ENCODE results near the gene HAPLN2. TPM values are rescaled to one million over a fixed set of nuclear protein-coding genes. Genes with fewer than 3 reads are reported as not detected.
A peak's percentile ranks its signal among the peaks of the same experiment; 100 is the strongest.

The HAPLN2 gene
- total RNA-seq, 1 experiment from 2014 or later = 1.2 TPM

GRCh38 chr1:156583821-156584622 lies 35.2 kb upstream of the HAPLN2 start:
- H3K4me3 Mint-ChIP-seq = peak overlapping the region; percentile 52
- ChIA-PET CTCF (interaction anchor here (0.6 to 2.1 kb wide), 14 partner anchors 8 to 205 kb away, joined by 3 to 18 read pairs (median 4); partner anchors contain the start of genes HAPLN2 and IQGAP3), POLR2A (no interaction called here)
- no peaks in the 10 kb centered on the region for H3K9me3 Mint-ChIP-seq
- peaks cover 2% of the 10 kb centered on the region for H3K27me3 Mint-ChIP-seq (ENCODE audit: low read depth)
- peaks cover 20% of the 10 kb centered on the region for H3K4me1 Mint-ChIP-seq
- ATAC-seq (peak; percentile 65), DNase-seq (ENCODE audit: low spot score) (peak; percentile 85)
- TF ChIP-seq CTCF (IDR thresholded peaks at IDR 0.05) = peak; percentile 87
- no peak for TF ChIP-seq CDX4 (CRISPR knock-in tag; IDR thresholded peaks at IDR 0.05; ENCODE audit: borderline replicate concordance)
- no peak for TF ChIP-seq NR2C2 (CRISPR knock-in tag; IDR thresholded peaks at IDR 0.05)
- peak; percentile 1; the same call in 1 of the 2 replicates for TF ChIP-seq MAX (CRISPR knock-in tag; IDR thresholded peaks at IDR 0.05)
- H3K27ac Mint-ChIP-seq = no peak overlapping the region
- H3K36me3 Mint-ChIP-seq = no peaks in the 10 kb centered on the region

GRCh38 chr1:156584813-156585212 lies 34.4 kb upstream of the HAPLN2 start:
- peak; percentile 83 for DNase-seq (ENCODE audit: low spot score)
- ATAC-seq = peak; percentile 64
- H3K27ac Mint-ChIP-seq = no peak overlapping the region; the same call in 1 of the 2 replicates
- peaks cover 2% of the 10 kb centered on the region for H3K27me3 Mint-ChIP-seq (ENCODE audit: low read depth)
- ChIA-PET CTCF (interaction anchor here (0.6 to 2.1 kb wide), 15 partner anchors 9 to 206 kb away, joined by 3 to 18 read pairs (median 5); partner anchors contain the start of genes HAPLN2 and IQGAP3), POLR2A (interaction anchor here (0.9 kb wide), 1 partner anchor 11 kb away, joined by 3 read pairs; no protein-coding TSS in a partner anchor)
- H3K4me3 Mint-ChIP-seq = peak overlapping the region; percentile 42
- H3K36me3 Mint-ChIP-seq = no peaks in the 10 kb centered on the region
- TF ChIP-seq CTCF (IDR thresholded peaks at IDR 0.05) = peak; percentile 43; the same call in 1 of the 2 replicates
- peak; percentile 93 for TF ChIP-seq ZNF423 (CRISPR knock-in tag; IDR thresholded peaks at IDR 0.05)
- TF ChIP-seq FOXP1 (CRISPR knock-in tag; IDR thresholded peaks at IDR 0.05; ENCODE audit: borderline replicate concordance) = peak; percentile 48; the same call in 1 of the 2 replicates
- 0 out of 2 replicates have a peak, but pooled peaks have one; percentile 55 for TF ChIP-seq TP53 (CRISPR knock-in tag; IDR thresholded peaks at IDR 0.05)
- peak; percentile 25; the same call in 1 of the 2 replicates for TF ChIP-seq MAX (CRISPR knock-in tag; IDR thresholded peaks at IDR 0.05)
- TF ChIP-seq GRHL2 (CRISPR knock-in tag; IDR thresholded peaks at IDR 0.05; ENCODE audit: insufficient replicate concordance, severe bottlenecking) = no peak
- TF ChIP-seq SP1 (CRISPR knock-in tag; conservative IDR thresholded peaks at IDR 0.05) = peak; percentile 32; the same call in 1 of the 2 replicates
- peak; percentile 73; the same call in 1 of the 2 replicates for TF ChIP-seq HMGXB4 (CRISPR knock-in tag; IDR thresholded peaks at IDR 0.05)
- TF ChIP-seq TEAD1 (CRISPR knock-in tag; IDR thresholded peaks at IDR 0.05) = peak; percentile 74; the same call in 1 of the 2 replicates
- TF ChIP-seq ZNF317 (CRISPR knock-in tag; IDR thresholded peaks at IDR 0.05; ENCODE audit: borderline replicate concordance, low read depth) = no peak
- no peak for TF ChIP-seq ZNF121 (CRISPR knock-in tag; IDR thresholded peaks at IDR 0.05)
- 0 out of 2 replicates have a peak, but pooled peaks have one; percentile 35 for TF ChIP-seq ZBTB21 (CRISPR knock-in tag; IDR thresholded peaks at IDR 0.05; ENCODE audit: borderline replicate concordance)
- peak; percentile 74; the same call in 1 of the 2 replicates for TF ChIP-seq ETV6 (CRISPR knock-in tag; IDR thresholded peaks at IDR 0.05)
- no peaks in the 10 kb centered on the region for H3K9me3 Mint-ChIP-seq
- H3K4me1 Mint-ChIP-seq = peaks cover 20% of the 10 kb centered on the region
